Loucy (cell line): ENCODE results near the gene CACHD1.

Experiments
- H2AFZ ChIP-seq: fragments of 200-600 bp; sonication (generic); 2 replicates; pipeline ENCODE4 v1.6.0; 2016; ENCODE audit warnings: antibody characterized with exemption, mild to moderate bottlenecking, low read length, moderate library complexity
- H3F3A ChIP-seq: fragments of 200-600 bp; 2 replicates; pipeline ENCODE4 v1.6.0; 2016; ENCODE audit warnings: antibody characterized with exemption, low read depth, mild to moderate bottlenecking
- H3K27me3 ChIP-seq: fragments of 200-600 bp; sonication (generic); 2 replicates; pipeline ENCODE4 v1.6.1; 2014; ENCODE audit warnings: low read length, mild to moderate bottlenecking; ENCODE audit not compliant: insufficient read depth, poor library complexity, severe bottlenecking
- H3K36me3 ChIP-seq: fragments of 200-600 bp; sonication (generic); 2 replicates; pipeline ENCODE4 v1.6.1; 2016; ENCODE audit warnings: low read length; ENCODE audit not compliant: insufficient read depth
- H3K4me1 ChIP-seq: fragments of 200-600 bp; sonication (generic); 2 replicates; pipeline ENCODE4 v1.5.1; 2014; ENCODE audit warnings: low read length, mild to moderate bottlenecking; ENCODE audit not compliant: insufficient read depth, poor library complexity, severe bottlenecking
- H3K4me2 ChIP-seq: fragments of 200-600 bp; sonication (generic); 2 replicates; pipeline ENCODE4 v1.6.0; 2014; ENCODE audit warnings: antibody characterized with exemption, low read length, low read depth, mild to moderate bottlenecking; ENCODE audit not compliant: poor library complexity, severe bottlenecking
- H3K4me3 ChIP-seq: fragments of 200-600 bp; sonication (generic); 2 replicates; pipeline ENCODE4 v1.5.1; 2014; ENCODE audit warnings: low read length, mild to moderate bottlenecking, mixed read lengths; ENCODE audit not compliant: poor library complexity, severe bottlenecking
- H3K79me2 ChIP-seq: fragments of 200-600 bp; sonication (generic); 2 replicates; pipeline ENCODE4 v1.6.1; 2014; ENCODE audit warnings: low read length; ENCODE audit not compliant: insufficient read depth
- H3K9ac ChIP-seq: fragments of 200-600 bp; sonication (generic); 2 replicates; pipeline ENCODE4 v1.6.0; 2014; ENCODE audit warnings: mild to moderate bottlenecking, low read depth, low read length, moderate library complexity; ENCODE audit not compliant: poor library complexity, severe bottlenecking
- H3K9me2 ChIP-seq: fragments of 200-600 bp; sonication (generic); replicated peaks from 2 replicates; pipeline ENCODE4 v1.6.1; 2016; ENCODE audit warnings: low read depth, low read length, mixed read lengths
- H3K9me3 ChIP-seq: fragments of 200-600 bp; sonication (generic); 2 replicates; pipeline ENCODE4 v1.6.1; 2014; ENCODE audit warnings: mild to moderate bottlenecking, antibody characterized with exemption, low read length, low read depth; ENCODE audit not compliant: insufficient read depth
- H4K20me1 ChIP-seq: fragments of 200-600 bp; sonication (generic); 2 replicates; pipeline ENCODE4 v1.6.0; 2014; ENCODE audit warnings: antibody characterized with exemption, low read length, mild to moderate bottlenecking; ENCODE audit not compliant: insufficient read depth, poor library complexity, severe bottlenecking
- CTCF ChIP-seq: fragments of 200-600 bp; sonication (generic); conservative IDR thresholded peaks from 2 replicates; pipeline ENCODE4 v1.5.1; 2014; ENCODE audit warnings: mild to moderate bottlenecking, antibody characterized with exemption, low read length
- EZH2phosphoT487 ChIP-seq: fragments of 200-600 bp; IDR thresholded peaks from 2 replicates; pipeline ENCODE4 v1.6.1; 2018; ENCODE audit warnings: antibody characterized with exemption, mild to moderate bottlenecking, moderate library complexity, borderline replicate concordance

Gene CACHD1

GRCh38 chr1:64479874-64480273, 9.9 kb downstream of the CACHD1 start:
- no peaks in the 10 kb centered on the region for H3K9me3 ChIP-seq
- no peak overlapping the region for H2AFZ ChIP-seq
- H3K4me1 ChIP-seq = peaks cover 32% of the 10 kb centered on the region
- H3K4me2 ChIP-seq = no peak overlapping the region
- TF ChIP-seq EZH2phosphoT487 = no peak
- no peak for TF ChIP-seq CTCF
- no peak overlapping the region for H3K9ac ChIP-seq
- H3K79me2 ChIP-seq = peaks cover 3% of the 10 kb centered on the region; the same call in 1 of the 2 replicates
- no peak overlapping the region for H3K4me3 ChIP-seq
- no peaks in the 10 kb centered on the region for H3K9me2 ChIP-seq
- no peaks in the 10 kb centered on the region for H3K27me3 ChIP-seq
- H3K36me3 ChIP-seq = no peaks in the 10 kb centered on the region
- 0 out of 2 replicates have a peak, but pooled peaks cover 1% of the 10 kb centered on the region for H3F3A ChIP-seq
- no peaks in the 10 kb centered on the region for H4K20me1 ChIP-seq

GRCh38 chr1:64480999-64481772, 11.3 kb downstream of the CACHD1 start:
- Histone ChIP-seq H3K9ac (no peak overlapping the region), H3K4me3 (no peak overlapping the region), H3K9me2 (no peaks in the 10 kb centered on the region), H2AFZ (no peak overlapping the region), H3K4me2 (no peak overlapping the region), H3K4me1 (peaks cover 24% of the 10 kb centered on the region), H3K79me2 (peaks cover 3% of the 10 kb centered on the region; the same call in 1 of the 2 replicates), H4K20me1 (no peaks in the 10 kb centered on the region), H3K36me3 (no peaks in the 10 kb centered on the region), H3K9me3 (no peaks in the 10 kb centered on the region), H3F3A (no peaks in the 10 kb centered on the region), H3K27me3 (no peaks in the 10 kb centered on the region)
- no peak for TF ChIP-seq EZH2phosphoT487
- TF ChIP-seq CTCF = no peak

- 0 out of 2 replicates have a peak, but pooled peaks cover 3% of the 10 kb centered on the region for H3K79me2 ChIP-seq
- no peaks in the 10 kb centered on the region for H3K9me3 ChIP-seq
- H3F3A ChIP-seq = no peaks in the 10 kb centered on the region
- H3K27me3 ChIP-seq = no peaks in the 10 kb centered on the region
- H3K4me1 ChIP-seq = peaks cover 15% of the 10 kb centered on the region
- no peak overlapping the region for H3K4me3 ChIP-seq
- H4K20me1 ChIP-seq = no peaks in the 10 kb centered on the region
- H2AFZ ChIP-seq = no peak overlapping the region
- TF ChIP-seq EZH2phosphoT487 (no peak), CTCF (no peak)
- H3K9me2 ChIP-seq = no peaks in the 10 kb centered on the region
- peak overlapping the region; percentile 1 for H3K4me2 ChIP-seq
- no peaks in the 10 kb centered on the region for H3K36me3 ChIP-seq
- H3K9ac ChIP-seq = no peak overlapping the region
Measured at GRCh38 chr1:64482128-64482527, 12.2 kb downstream of the CACHD1 start.
